Astrocyte (in vitro differentiated cells and primary cell): ENCODE measurements around the gene APOBEC2. TPM values are rescaled to one million over a fixed set of nuclear protein-coding genes. Genes with fewer than 3 reads are reported as not detected.
A peak's percentile ranks its signal among the peaks of the same experiment; 100 is the strongest.

Experiments used
- DNase-seq: peaks from one replicate; pipeline ENCODE4 v3.0.0-alpha.2; 2010; ENCODE audit warnings: low read depth
- FAIRE-seq: peaks from 2 replicates; lab custom pipeline; 2011; peaks lifted over from hg19 to GRCh38; lab: Jason Lieb, UNC
- H2AFZ ChIP-seq: 2 replicates; pipeline ENCODE4 v1.6.0; 2012; ENCODE audit warnings: low read depth, low read length, inconsistent platforms
- H3K27ac ChIP-seq: 2 replicates; pipeline ENCODE4 v1.5.1; 2011; ENCODE audit warnings: low read depth, low read length, inconsistent platforms
- H3K27me3 ChIP-seq: 2 replicates; pipeline ENCODE4 v1.6.0; 2011; ENCODE audit warnings: low read length, inconsistent platforms; ENCODE audit not compliant: insufficient read depth
- H3K36me3 ChIP-seq: 2 replicates; pipeline ENCODE4 v1.5.1; 2011; ENCODE audit warnings: low read length, inconsistent platforms; ENCODE audit not compliant: insufficient read depth
- H3K4me1 ChIP-seq: 2 replicates; pipeline ENCODE4 v1.5.1; 2011; ENCODE audit warnings: low read length, inconsistent platforms; ENCODE audit not compliant: insufficient read depth
- H3K4me2 ChIP-seq: 2 replicates; pipeline ENCODE4 v1.6.0; 2012; ENCODE audit warnings: low read length, inconsistent platforms
- H3K4me3 ChIP-seq: 2 replicates; pipeline ENCODE4 v1.5.1; 2011; ENCODE audit warnings: low read depth, mild to moderate bottlenecking, low read length, inconsistent platforms; ENCODE audit not compliant: insufficient read depth
- H3K79me2 ChIP-seq: 2 replicates; pipeline ENCODE4 v1.6.0; 2012; ENCODE audit warnings: mild to moderate bottlenecking, low read length, inconsistent platforms; ENCODE audit not compliant: insufficient read depth
- H3K9ac ChIP-seq: 2 replicates; pipeline ENCODE4 v1.6.0; 2012; ENCODE audit warnings: mild to moderate bottlenecking, low read length, inconsistent platforms
- H3K9me3 ChIP-seq: 2 replicates; pipeline ENCODE4 v1.5.1; 2012; ENCODE audit warnings: low read depth, mild to moderate bottlenecking, low read length, inconsistent platforms; ENCODE audit not compliant: insufficient read depth
- H4K20me1 ChIP-seq: 2 replicates; pipeline ENCODE4 v1.6.0; 2012; ENCODE audit warnings: low read length, inconsistent platforms; ENCODE audit not compliant: insufficient read depth
- H3K27ac Mint-ChIP-seq: one replicate; pipeline ENCODE4 v1.8.0; 2021; ENCODE audit warnings: mild to moderate bottlenecking, mixed read lengths; ENCODE audit not compliant: unreplicated experiment
- H3K27me3 Mint-ChIP-seq: one replicate; pipeline ENCODE4 v1.8.0; 2021; ENCODE audit warnings: low read depth, mixed read lengths; ENCODE audit not compliant: unreplicated experiment
- H3K36me3 Mint-ChIP-seq: one replicate; pipeline ENCODE4 v1.8.0; 2021; ENCODE audit warnings: low read depth, mixed read lengths; ENCODE audit not compliant: unreplicated experiment
- H3K4me1 Mint-ChIP-seq: one replicate; pipeline ENCODE4 v1.8.0; 2021; ENCODE audit warnings: low read depth, mixed read lengths; ENCODE audit not compliant: unreplicated experiment
- H3K4me3 Mint-ChIP-seq: one replicate; pipeline ENCODE4 v1.8.0; 2021; ENCODE audit warnings: mild to moderate bottlenecking, moderate library complexity, mixed read lengths; ENCODE audit not compliant: unreplicated experiment
- H3K9me3 Mint-ChIP-seq: one replicate; pipeline ENCODE4 v1.8.0; 2021; ENCODE audit warnings: mild to moderate bottlenecking, mixed read lengths; ENCODE audit not compliant: unreplicated experiment
- CTCF ChIP-seq: IDR thresholded peaks from 2 replicates; pipeline ENCODE4 v1.5.1; 2011; ENCODE audit warnings: low read depth, mild to moderate bottlenecking, inconsistent platforms, low read length, moderate library complexity; ENCODE audit not compliant: insufficient read depth
- EZH2 ChIP-seq: IDR thresholded peaks from 2 replicates; pipeline ENCODE4 v1.6.1; 2012; ENCODE audit warnings: mild to moderate bottlenecking, low read length, inconsistent platforms; ENCODE audit not compliant: insufficient read depth
- total RNA-seq: library from RNA; stranded (reverse); gene quantifications from 2 replicates; pipeline ENCODE4 v1.2.1, GENCODE V29; 2021

APOBEC2 gene
- total RNA-seq, 1 donor from 2014 or later: not detected

GRCh38 chr6:41088451-41088850 lies 35.4 kb downstream of the APOBEC2 start:
- Mint-ChIP-seq H3K27me3 (no peaks in the 10 kb centered on the region), H3K36me3 (peaks cover 13% of the 10 kb centered on the region), H3K9me3 (no peaks in the 10 kb centered on the region), H3K27ac (no peak overlapping the region), H3K4me1 (no peaks in the 10 kb centered on the region), H3K4me3 (no peak overlapping the region)
- H3K79me2 ChIP-seq: peaks cover 17% of the 10 kb centered on the region
- peaks cover 18% of the 10 kb centered on the region for H4K20me1 ChIP-seq
- no peak overlapping the region for H3K9ac ChIP-seq
- no peaks in the 10 kb centered on the region for H3K4me1 ChIP-seq
- no peak overlapping the region for H2AFZ ChIP-seq
- no peak for TF ChIP-seq CTCF
- no peak for TF ChIP-seq EZH2
- DNase-seq (peak; percentile 31), FAIRE-seq (no peak)
- peaks cover 51% of the 10 kb centered on the region for H3K36me3 ChIP-seq
- H3K9me3 ChIP-seq: no peaks in the 10 kb centered on the region
- H3K4me3 ChIP-seq: no peak overlapping the region
- no peak overlapping the region for H3K4me2 ChIP-seq
- no peaks in the 10 kb centered on the region for H3K27me3 ChIP-seq
- no peak overlapping the region for H3K27ac ChIP-seq

- Mint-ChIP-seq H3K4me3 (no peak overlapping the region), H3K9me3 (no peaks in the 10 kb centered on the region), H3K27ac (no peak overlapping the region), H3K36me3 (peaks cover 16% of the 10 kb centered on the region), H3K27me3 (no peaks in the 10 kb centered on the region), H3K4me1 (peaks cover 3% of the 10 kb centered on the region)
- no peak overlapping the region for H2AFZ ChIP-seq
- DNase-seq: no peak
- H3K27me3 ChIP-seq: no peaks in the 10 kb centered on the region
- H3K4me2 ChIP-seq: no peak overlapping the region
- peaks cover 16% of the 10 kb centered on the region for H4K20me1 ChIP-seq
- H3K27ac ChIP-seq: no peak overlapping the region
- H3K9me3 ChIP-seq: no peaks in the 10 kb centered on the region
- no peak overlapping the region for H3K4me3 ChIP-seq
- no peak overlapping the region for H3K9ac ChIP-seq
- H3K4me1 ChIP-seq: no peaks in the 10 kb centered on the region
- peaks cover 7% of the 10 kb centered on the region for H3K79me2 ChIP-seq
- FAIRE-seq: no peak
- peaks cover 57% of the 10 kb centered on the region for H3K36me3 ChIP-seq
- TF ChIP-seq CTCF (no peak), EZH2 (no peak)
These were observed 38.1 kb downstream of the APOBEC2 start for GRCh38 chr6:41090841-41091761.
